LNCaP clone FGC (cell line): ENCODE results near the gene NOD2.

Experiments
- DNase-seq: peaks from one replicate; pipeline ENCODE4 v3.0.0-alpha.2; 2011; ENCODE audit warnings: low read depth
- H3K4me3 ChIP-seq: 2 replicates; pipeline ENCODE4 v1.5.1; 2011; ENCODE audit warnings: mild to moderate bottlenecking, low read depth, low read length, control low read depth
- TF ChIP-seq, protein P1 (sequence below): IDR thresholded peaks from 2 replicates; pipeline ENCODE4 v1.5.1; 2012; ENCODE audit warnings: mild to moderate bottlenecking; ENCODE audit not compliant: control insufficient read depth, insufficient read depth; ENCODE audit errors: extremely low read depth

The NOD2 gene

DNA sequence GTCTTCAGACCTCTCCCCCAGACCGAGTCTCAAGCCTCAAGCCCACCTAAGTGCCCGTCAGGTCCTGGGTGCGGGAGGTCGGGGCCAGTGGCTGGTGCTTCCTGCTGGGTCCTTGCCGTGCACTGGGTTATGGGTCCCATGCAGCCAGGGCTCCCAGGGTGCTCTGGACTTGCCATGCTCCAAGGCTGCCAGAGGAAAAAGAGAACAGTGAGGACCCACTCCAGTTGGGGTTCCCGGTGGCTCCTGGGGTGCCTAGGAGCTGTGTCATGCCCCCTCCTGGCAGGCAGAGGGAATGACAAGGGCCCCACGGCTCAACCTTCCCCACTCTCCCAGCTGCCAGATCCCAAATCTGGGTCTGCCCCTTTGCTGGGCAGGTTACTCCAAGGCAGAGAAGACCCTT lies 16.1 kb upstream of the NOD2 start:
- no peak for DNase-seq
- TF ChIP-seq, protein P1, sequence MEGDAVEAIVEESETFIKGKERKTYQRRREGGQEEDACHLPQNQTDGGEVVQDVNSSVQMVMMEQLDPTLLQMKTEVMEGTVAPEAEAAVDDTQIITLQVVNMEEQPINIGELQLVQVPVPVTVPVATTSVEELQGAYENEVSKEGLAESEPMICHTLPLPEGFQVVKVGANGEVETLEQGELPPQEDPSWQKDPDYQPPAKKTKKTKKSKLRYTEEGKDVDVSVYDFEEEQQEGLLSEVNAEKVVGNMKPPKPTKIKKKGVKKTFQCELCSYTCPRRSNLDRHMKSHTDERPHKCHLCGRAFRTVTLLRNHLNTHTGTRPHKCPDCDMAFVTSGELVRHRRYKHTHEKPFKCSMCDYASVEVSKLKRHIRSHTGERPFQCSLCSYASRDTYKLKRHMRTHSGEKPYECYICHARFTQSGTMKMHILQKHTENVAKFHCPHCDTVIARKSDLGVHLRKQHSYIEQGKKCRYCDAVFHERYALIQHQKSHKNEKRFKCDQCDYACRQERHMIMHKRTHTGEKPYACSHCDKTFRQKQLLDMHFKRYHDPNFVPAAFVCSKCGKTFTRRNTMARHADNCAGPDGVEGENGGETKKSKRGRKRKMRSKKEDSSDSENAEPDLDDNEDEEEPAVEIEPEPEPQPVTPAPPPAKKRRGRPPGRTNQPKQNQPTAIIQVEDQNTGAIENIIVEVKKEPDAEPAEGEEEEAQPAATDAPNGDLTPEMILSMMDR: 0 out of 2 replicates have a peak, but pooled peaks have one; percentile 17

DNA sequence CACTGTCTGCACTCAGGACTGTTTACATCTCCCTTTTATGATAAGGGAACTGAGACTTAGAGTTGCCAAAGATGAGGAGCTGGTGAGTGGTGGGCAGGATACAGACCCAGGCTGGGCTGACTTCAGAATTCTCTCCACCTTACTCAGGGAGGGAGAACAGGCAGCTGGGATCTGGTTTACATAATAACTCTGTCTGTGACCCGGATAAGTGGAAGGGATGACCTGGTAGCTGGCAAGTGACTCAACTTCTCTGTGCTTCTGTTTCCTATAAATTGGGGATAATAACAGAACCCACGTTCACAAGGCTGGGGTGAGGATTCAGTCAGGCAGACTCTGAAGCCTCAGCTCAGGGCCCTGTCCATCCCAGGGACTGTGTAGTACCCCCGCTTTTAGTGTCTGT lies 14.9 kb upstream of the NOD2 start:
- DNase-seq: no peak
- no peak overlapping the region for H3K4me3 ChIP-seq
- TF ChIP-seq, protein P1: no peak

More for the DNA sequence above, 16.1 kb upstream of the NOD2 start:
- no peak overlapping the region for H3K4me3 ChIP-seq

GRCh38 chr16:50679266-50679665 lies 14.1 kb upstream of the NOD2 start:
- no peak overlapping the region for H3K4me3 ChIP-seq
- TF ChIP-seq, protein P1: no peak
- DNase-seq: no peak

GRCh38 chr16:50679676-50680555 lies 13.5 kb upstream of the NOD2 start:
- TF ChIP-seq, protein P1: no peak
- DNase-seq: no peak
- no peak overlapping the region for H3K4me3 ChIP-seq

GRCh38 chr16:50680556-50680893 lies 12.9 kb upstream of the NOD2 start:
- H3K4me3 ChIP-seq: no peak overlapping the region
- TF ChIP-seq, protein P1: no peak
- no peak for DNase-seq

- H3K4me3 ChIP-seq: no peak within 1 kb of the TSS
- TF ChIP-seq, protein P1: no peak
- DNase-seq: no peak
Observed at GRCh38 chr16:50681021-50681885, 12.2 kb upstream of the NOD2 start, which contains the start of gene SNX20. Gene SNX20, minus strand, starts transcription at chr16:50681312. Its CDS starts 3,786 bp downstream, at chr16:50677526.
